ENCODE data around the gene MTFMT. TPM values are rescaled to one million over a fixed set of nuclear protein-coding genes. Genes with fewer than 3 reads are reported as not detected.

MTFMT gene
- total and polyA plus RNA-seq, 4 donors, result 6.8 to 14.7 (median 8.4) TPM

- H3K4me1 ChIP-seq (ENCODE audit: control insufficient read depth in 4 of 4, insufficient read depth in 4 of 4, low read length in 3 of 4), result peaks cover 0 to 11% (median 10%) of the 10 kb centered on the region in 4 donors
- TF ChIP-seq HNF4A (conservative IDR thresholded peaks at IDR 0.05) (no peak), RAD21 (IDR thresholded peaks at IDR 0.05) (no peak), ATF3 (IDR thresholded peaks at IDR 0.05) (no peak)
- DNase-seq (ENCODE audit: low spot score), result no peak
- no peaks in the 10 kb centered on the region for H3K27me3 ChIP-seq (ENCODE audit: control insufficient read depth in 4 of 4, insufficient read depth in 4 of 4, low read length in 3 of 4)
- no peak overlapping the region for H3K4me3 ChIP-seq (ENCODE audit: low read depth in 1 of 3, low read length in 3 of 3)
- no peaks in the 10 kb centered on the region for H3K9me3 ChIP-seq (ENCODE audit: control insufficient read depth in 4 of 4, low read length in 3 of 4)
- no peak overlapping the region for H3K27ac ChIP-seq (ENCODE audit: low read depth in 1 of 2, low read length in 2 of 2)
- H3K9ac ChIP-seq (ENCODE audit: low read depth in 1 of 2, low read length in 2 of 2), result no peak overlapping the region
- H3K36me3 ChIP-seq (ENCODE audit: control insufficient read depth in 4 of 4, insufficient read depth in 3 of 4, low read depth in 1 of 4, low read length in 3 of 4), result no peaks in the 10 kb centered on the region
- WGBS, result 90% methylated on average over 16 of the region's 16 CpGs
These were observed 29.2 kb upstream of the MTFMT start for GRCh38 chr15:65058394-65059368.

- TF ChIP-seq ZBTB33 (IDR thresholded peaks at IDR 0.05) (no peak), FOXA1 (IDR thresholded peaks at IDR 0.05) (no peak)
- no peaks in the 10 kb centered on the region for H3K36me3 ChIP-seq (ENCODE audit: control insufficient read depth in 4 of 4, insufficient read depth in 3 of 4, low read depth in 1 of 4, low read length in 3 of 4)
- no peak overlapping the region for H3K4me3 ChIP-seq (ENCODE audit: low read depth in 1 of 3, low read length in 3 of 3)
- H3K9ac ChIP-seq (ENCODE audit: low read depth in 1 of 2, low read length in 2 of 2), result no peak overlapping the region
- H3K9me3 ChIP-seq (ENCODE audit: control insufficient read depth in 4 of 4, low read length in 3 of 4), result no peaks in the 10 kb centered on the region
- H3K27me3 ChIP-seq (ENCODE audit: control insufficient read depth in 4 of 4, insufficient read depth in 4 of 4, low read length in 3 of 4), result no peaks in the 10 kb centered on the region
- H3K4me1 ChIP-seq (ENCODE audit: control insufficient read depth in 4 of 4, insufficient read depth in 4 of 4, low read length in 3 of 4), result peaks cover 0 to 11% (median 10%) of the 10 kb centered on the region in 4 donors
- no peak for DNase-seq (ENCODE audit: low spot score)
- WGBS, result 95% methylated on average over 8 of the region's 8 CpGs
- no peak overlapping the region for H3K27ac ChIP-seq (ENCODE audit: low read depth in 1 of 2, low read length in 2 of 2)
These were observed 28.1 kb upstream of the MTFMT start for GRCh38 chr15:65057549-65057940.

GRCh38 chr15:65056868-65057548 is 27.6 kb upstream of the MTFMT start:
- Histone ChIP-seq H3K36me3 (ENCODE audit: control insufficient read depth in 4 of 4, insufficient read depth in 3 of 4, low read depth in 1 of 4, low read length in 3 of 4) (no peaks in the 10 kb centered on the region), H3K4me1 (ENCODE audit: control insufficient read depth in 4 of 4, insufficient read depth in 4 of 4, low read length in 3 of 4) (peaks cover 0 to 11% (median 10%) of the 10 kb centered on the region in 4 donors), H3K9me3 (ENCODE audit: control insufficient read depth in 4 of 4, low read length in 3 of 4) (no peaks in the 10 kb centered on the region), H3K4me3 (ENCODE audit: low read depth in 1 of 3, low read length in 3 of 3) (no peak overlapping the region), H3K27me3 (ENCODE audit: control insufficient read depth in 4 of 4, insufficient read depth in 4 of 4, low read length in 3 of 4) (no peaks in the 10 kb centered on the region), H3K27ac (ENCODE audit: low read depth in 1 of 2, low read length in 2 of 2) (no peak overlapping the region), H3K9ac (ENCODE audit: low read depth in 1 of 2, low read length in 2 of 2) (no peak overlapping the region)
- no peak for DNase-seq (ENCODE audit: low spot score)
- WGBS, result 79% methylated on average over 8 of the region's 8 CpGs
- no peak for TF ChIP-seq TAF1 (conservative IDR thresholded peaks at IDR 0.05)
- TF ChIP-seq GABPA (IDR thresholded peaks at IDR 0.05 in 1 of 2, conservative IDR thresholded peaks at IDR 0.05 in 1 of 2), result no peak
- TF ChIP-seq ATF3 (IDR thresholded peaks at IDR 0.05), result peak; percentile 63
- peak; percentile 37 to 77 for TF ChIP-seq RXRA (IDR thresholded peaks at IDR 0.05)
- no peak for TF ChIP-seq FOXA2 (IDR thresholded peaks at IDR 0.05)
- TF ChIP-seq REST (IDR thresholded peaks at IDR 0.05), result no peak
- TF ChIP-seq FOXA1 (IDR thresholded peaks at IDR 0.05), result no peak
- peak in 1 of 2 donors; percentile 78 for TF ChIP-seq JUND (IDR thresholded peaks at IDR 0.05)
- TF ChIP-seq YY1 (IDR thresholded peaks at IDR 0.05), result no peak
- TF ChIP-seq HNF4A (conservative IDR thresholded peaks at IDR 0.05), result peak; percentile 83 to 92
- no peak for TF ChIP-seq MAX (IDR thresholded peaks at IDR 0.05)
- TF ChIP-seq EGR1 (IDR thresholded peaks at IDR 0.05; ENCODE audit: low read depth in 2 of 2), result no peak
- TF ChIP-seq SP1 (IDR thresholded peaks at IDR 0.05), result peak; percentile 72
- TF ChIP-seq NR2F2 (IDR thresholded peaks at IDR 0.05), result no peak
- TF ChIP-seq ZBTB33 (IDR thresholded peaks at IDR 0.05), result no peak
